ENCODE data around the gene NUDCD2. TPM values are rescaled to one million over a fixed set of nuclear protein-coding genes. Genes with fewer than 3 reads are reported as not detected.
"Not testable (repeated sequence)": the region's sequence is repeated elsewhere in the genome, so short reads cannot be mapped to it uniquely, and the experiment has no call there.

NUDCD2 gene
- polyA plus RNA-seq, 3 donors from 2014 or later: 40.5 to 56.3 (median 43.5) TPM

- Mint-ChIP-seq H3K4me3 (no peak overlapping the region), H3K27me3 (ENCODE audit: low read depth in 3 of 3) (peaks cover 7 to 24% (median 14%) of the 10 kb centered on the region in 3 donors)
These were observed 3.1 kb downstream of the NUDCD2 start for GRCh38 chr5:163456840-163457239.

GRCh38 chr5:163456029-163456589 is 3.8 kb downstream of the NUDCD2 start:
- peaks cover 8 to 18% (median 11%) of the 10 kb centered on the region in 3 donors for H3K36me3 Mint-ChIP-seq
- peak overlapping the region in 2 of 6 donors; percentile 4 to 45 for H3K27ac Mint-ChIP-seq
- H3K9me3 Mint-ChIP-seq: no peaks in the 10 kb centered on the region
- peaks cover 22 to 42% of the 10 kb centered on the region in 2 donors for H3K4me1 Mint-ChIP-seq
- H3K4me3 Mint-ChIP-seq: no peak overlapping the region
- DNase-seq: no peak
- peaks cover 7 to 19% (median 7%) of the 10 kb centered on the region in 3 donors for H3K27me3 Mint-ChIP-seq (ENCODE audit: low read depth in 3 of 3)

More at GRCh38 chr5:163456840-163457239, 3.1 kb downstream of the NUDCD2 start:
- Mint-ChIP-seq H3K27ac (peak overlapping the region in 1 of 6 donors; percentile 23), H3K9me3 (no peaks in the 10 kb centered on the region), H3K4me1 (peaks cover 28 to 49% of the 10 kb centered on the region in 2 donors), H3K36me3 (peaks cover 8 to 13% (median 11%) of the 10 kb centered on the region in 3 donors)
- no peak for DNase-seq

DNA sequence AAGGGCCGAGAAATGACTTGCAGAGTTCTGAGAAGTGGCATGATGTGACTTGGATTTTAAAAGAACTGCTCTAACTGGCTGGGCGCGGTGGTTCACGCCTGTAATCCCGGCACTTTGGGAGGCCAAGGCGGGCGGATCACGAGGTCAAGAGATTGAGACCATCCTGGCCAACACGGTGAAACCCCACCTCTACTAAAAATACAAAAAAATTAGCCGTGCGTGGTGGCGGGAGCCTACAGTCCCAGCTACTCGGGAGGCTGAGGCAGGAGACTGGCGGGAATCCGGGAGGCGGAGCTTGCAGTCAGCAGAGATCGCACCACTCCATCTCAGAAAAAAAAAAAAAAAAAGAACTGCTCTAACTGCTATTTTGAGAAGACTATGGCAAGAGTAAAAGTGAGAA is 4.5 kb downstream of the NUDCD2 start:
- not testable (repeated sequence) for H3K4me3 Mint-ChIP-seq, H3K9me3 Mint-ChIP-seq, DNase-seq
- peak overlapping the region in 1 of 6 donors; percentile 27 for H3K27ac Mint-ChIP-seq
- peaks cover 7 to 13% (median 7%) of the 10 kb centered on the region in 3 donors for H3K27me3 Mint-ChIP-seq (ENCODE audit: low read depth in 3 of 3)
- H3K36me3 Mint-ChIP-seq: peaks cover 8 to 22% (median 11%) of the 10 kb centered on the region in 3 donors
- peaks cover 15 to 35% of the 10 kb centered on the region in 2 donors for H3K4me1 Mint-ChIP-seq

DNA sequence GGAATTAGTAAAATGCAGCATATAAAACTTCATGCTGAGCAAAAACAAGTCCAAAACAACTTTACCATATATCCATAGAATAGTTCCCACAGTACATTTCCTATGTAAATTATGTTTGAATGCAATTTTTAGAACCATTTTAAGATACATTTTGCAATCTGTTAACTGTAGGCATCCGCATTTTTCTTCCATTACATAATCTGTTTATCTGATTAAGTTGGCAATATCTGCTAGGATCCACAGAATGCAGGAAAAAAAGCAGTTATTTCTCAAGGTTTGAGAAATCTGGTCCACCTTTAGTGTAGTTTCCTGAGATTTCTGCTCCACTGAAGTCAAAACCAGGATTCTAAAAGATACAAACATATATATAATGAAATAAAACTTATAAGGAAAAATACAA is 6.2 kb downstream of the NUDCD2 start:
- H3K4me3 Mint-ChIP-seq: no peak overlapping the region
- DNase-seq: no peak

GRCh38 chr5:163451489-163451888 is 8.4 kb downstream of the NUDCD2 start:
- H3K9me3 Mint-ChIP-seq: no peaks in the 10 kb centered on the region
- H3K27ac Mint-ChIP-seq: no peak overlapping the region
- H3K27me3 Mint-ChIP-seq (ENCODE audit: low read depth in 3 of 3): no peaks in the 10 kb centered on the region
- no peak overlapping the region for H3K4me3 Mint-ChIP-seq
- H3K4me1 Mint-ChIP-seq: peaks cover 0 to 8% of the 10 kb centered on the region in 2 donors
- peaks cover 25 to 54% (median 30%) of the 10 kb centered on the region in 3 donors for H3K36me3 Mint-ChIP-seq
- no peak for DNase-seq

More for the DNA sequence above, 6.2 kb downstream of the NUDCD2 start:
- Mint-ChIP-seq H3K27me3 (ENCODE audit: low read depth in 3 of 3) (peaks cover 0 to 2% (median 0%) of the 10 kb centered on the region in 3 donors), H3K36me3 (peaks cover 11 to 34% (median 15%) of the 10 kb centered on the region in 3 donors), H3K27ac (no peak overlapping the region), H3K4me1 (peaks cover 1 to 19% of the 10 kb centered on the region in 2 donors), H3K9me3 (no peaks in the 10 kb centered on the region)

DNA sequence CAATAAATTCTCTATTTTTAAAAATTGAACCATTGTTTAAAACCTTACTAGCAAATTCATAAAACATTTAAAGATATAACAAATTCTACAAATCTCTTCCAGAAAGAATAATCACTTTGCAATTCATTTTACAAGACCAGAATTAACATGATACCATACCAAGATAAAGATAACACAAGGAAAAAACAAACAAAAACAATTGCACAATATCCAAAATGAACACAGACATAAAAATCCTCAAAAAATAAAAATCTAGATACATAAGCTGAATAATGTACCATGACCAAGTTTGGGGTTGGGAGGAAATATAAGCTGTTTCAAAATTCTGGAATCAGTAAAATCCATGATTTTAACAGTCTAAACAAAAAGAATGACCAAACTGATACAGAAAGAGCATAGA is 11.4 kb downstream of the NUDCD2 start:
- H3K27ac Mint-ChIP-seq: no peak overlapping the region
- H3K4me3 Mint-ChIP-seq: no peak overlapping the region
- no peak for DNase-seq
- no peaks in the 10 kb centered on the region for H3K4me1 Mint-ChIP-seq
- H3K36me3 Mint-ChIP-seq: peaks cover 17 to 50% (median 18%) of the 10 kb centered on the region in 3 donors
- H3K27me3 Mint-ChIP-seq (ENCODE audit: low read depth in 3 of 3): no peaks in the 10 kb centered on the region
- no peaks in the 10 kb centered on the region for H3K9me3 Mint-ChIP-seq

- H3K9me3 Mint-ChIP-seq: no peaks in the 10 kb centered on the region
- no peak overlapping the region for H3K4me3 Mint-ChIP-seq
- no peaks in the 10 kb centered on the region for H3K4me1 Mint-ChIP-seq
- H3K27me3 Mint-ChIP-seq (ENCODE audit: low read depth in 3 of 3): no peaks in the 10 kb centered on the region
- no peak for DNase-seq
- peaks cover 17 to 50% (median 18%) of the 10 kb centered on the region in 3 donors for H3K36me3 Mint-ChIP-seq
- H3K27ac Mint-ChIP-seq: peak overlapping the region in 1 of 6 donors; percentile 68
These were observed 12.0 kb downstream of the NUDCD2 start for GRCh38 chr5:163447875-163448274.

DNA sequence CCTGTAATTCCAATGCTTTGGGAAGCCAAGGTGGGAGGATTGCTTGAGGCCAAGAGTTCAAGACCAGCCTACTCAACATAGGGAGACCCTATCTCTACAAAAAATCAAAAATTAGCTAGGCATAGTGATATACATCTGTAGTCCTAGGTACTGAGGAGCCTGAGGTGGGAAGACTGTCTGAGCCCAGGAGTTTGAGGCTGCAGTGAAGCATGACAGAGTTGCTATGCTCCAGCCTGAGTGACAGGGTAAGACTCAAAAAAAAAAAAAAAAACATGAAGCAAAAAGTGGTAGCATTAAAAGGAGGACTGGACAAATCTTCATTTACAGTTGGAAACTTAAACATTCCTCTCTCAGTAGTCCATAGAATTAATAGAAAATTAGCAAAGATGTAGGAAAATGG is 12.7 kb downstream of the NUDCD2 start:
- Mint-ChIP-seq H3K9me3 (no peaks in the 10 kb centered on the region), H3K27ac (peak overlapping the region in 2 of 6 donors; percentile 29 to 49), H3K4me1 (peaks cover 0 to 3% of the 10 kb centered on the region in 2 donors), H3K27me3 (ENCODE audit: low read depth in 3 of 3) (no peaks in the 10 kb centered on the region), H3K4me3 (no peak overlapping the region), H3K36me3 (peaks cover 17 to 57% (median 21%) of the 10 kb centered on the region in 3 donors)
- DNase-seq: no peak

GRCh38 chr5:163445345-163445744 is 14.6 kb downstream of the NUDCD2 start:
- peaks cover 17 to 55% (median 24%) of the 10 kb centered on the region in 3 donors for H3K36me3 Mint-ChIP-seq
- no peaks in the 10 kb centered on the region for H3K27me3 Mint-ChIP-seq (ENCODE audit: low read depth in 3 of 3)
- no peaks in the 10 kb centered on the region for H3K9me3 Mint-ChIP-seq
- no peak for DNase-seq
- peaks cover 0 to 19% of the 10 kb centered on the region in 2 donors for H3K4me1 Mint-ChIP-seq
- no peak overlapping the region for H3K27ac Mint-ChIP-seq
- H3K4me3 Mint-ChIP-seq: no peak overlapping the region

DNA sequence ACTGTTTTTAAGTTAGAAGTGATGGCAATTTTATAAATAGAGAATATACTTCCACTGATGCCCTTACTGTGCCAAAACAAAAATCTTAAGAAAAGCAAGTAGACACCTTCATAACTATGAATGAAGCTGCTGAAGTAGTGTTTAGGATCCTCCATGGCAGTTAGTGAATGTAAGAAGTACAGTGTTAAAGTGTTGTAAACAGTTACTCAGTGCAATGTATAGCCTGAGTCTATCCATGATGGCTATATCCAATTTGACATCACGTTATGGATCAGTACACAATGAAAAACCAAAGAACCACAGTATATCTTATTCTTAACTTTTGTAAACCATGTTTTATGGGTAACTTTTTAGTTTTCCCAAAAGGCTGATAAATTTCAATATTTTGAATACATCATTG is 15.4 kb downstream of the NUDCD2 start:
- H3K36me3 Mint-ChIP-seq: peaks cover 17 to 54% (median 20%) of the 10 kb centered on the region in 3 donors
- H3K27ac Mint-ChIP-seq: no peak overlapping the region

GRCh38 chr5:163440954-163441353 is 18.9 kb downstream of the NUDCD2 start:
- Mint-ChIP-seq H3K4me3 (no peak overlapping the region), H3K27me3 (ENCODE audit: low read depth in 3 of 3) (peaks cover 4 to 6% (median 5%) of the 10 kb centered on the region in 3 donors), H3K27ac (peak overlapping the region in 1 of 6 donors; percentile 65), H3K4me1 (peaks cover 30 to 56% of the 10 kb centered on the region in 2 donors), H3K36me3 (peaks cover 0 to 22% (median 5%) of the 10 kb centered on the region in 3 donors), H3K9me3 (no peaks in the 10 kb centered on the region)
- DNase-seq: no peak

More for the DNA sequence above, 15.4 kb downstream of the NUDCD2 start:
- Mint-ChIP-seq H3K4me1 (peaks cover 0 to 27% of the 10 kb centered on the region in 2 donors), H3K9me3 (no peaks in the 10 kb centered on the region), H3K4me3 (no peak overlapping the region), H3K27me3 (ENCODE audit: low read depth in 3 of 3) (no peaks in the 10 kb centered on the region)
- no peak for DNase-seq

GRCh38 chr5:163439092-163439425 is 20.8 kb downstream of the NUDCD2 start:
- Mint-ChIP-seq H3K27ac (peak overlapping the region in 3 of 6 donors; percentile 17 to 34 (median 30)), H3K36me3 (peaks cover 0 to 17% (median 5%) of the 10 kb centered on the region in 3 donors), H3K9me3 (no peaks in the 10 kb centered on the region), H3K4me1 (peaks cover 30 to 56% of the 10 kb centered on the region in 2 donors), H3K4me3 (peak overlapping the region; percentile 85 to 95 (median 91)), H3K27me3 (ENCODE audit: low read depth in 3 of 3) (peaks cover 4 to 6% (median 5%) of the 10 kb centered on the region in 3 donors)
- no peak for DNase-seq

DNA sequence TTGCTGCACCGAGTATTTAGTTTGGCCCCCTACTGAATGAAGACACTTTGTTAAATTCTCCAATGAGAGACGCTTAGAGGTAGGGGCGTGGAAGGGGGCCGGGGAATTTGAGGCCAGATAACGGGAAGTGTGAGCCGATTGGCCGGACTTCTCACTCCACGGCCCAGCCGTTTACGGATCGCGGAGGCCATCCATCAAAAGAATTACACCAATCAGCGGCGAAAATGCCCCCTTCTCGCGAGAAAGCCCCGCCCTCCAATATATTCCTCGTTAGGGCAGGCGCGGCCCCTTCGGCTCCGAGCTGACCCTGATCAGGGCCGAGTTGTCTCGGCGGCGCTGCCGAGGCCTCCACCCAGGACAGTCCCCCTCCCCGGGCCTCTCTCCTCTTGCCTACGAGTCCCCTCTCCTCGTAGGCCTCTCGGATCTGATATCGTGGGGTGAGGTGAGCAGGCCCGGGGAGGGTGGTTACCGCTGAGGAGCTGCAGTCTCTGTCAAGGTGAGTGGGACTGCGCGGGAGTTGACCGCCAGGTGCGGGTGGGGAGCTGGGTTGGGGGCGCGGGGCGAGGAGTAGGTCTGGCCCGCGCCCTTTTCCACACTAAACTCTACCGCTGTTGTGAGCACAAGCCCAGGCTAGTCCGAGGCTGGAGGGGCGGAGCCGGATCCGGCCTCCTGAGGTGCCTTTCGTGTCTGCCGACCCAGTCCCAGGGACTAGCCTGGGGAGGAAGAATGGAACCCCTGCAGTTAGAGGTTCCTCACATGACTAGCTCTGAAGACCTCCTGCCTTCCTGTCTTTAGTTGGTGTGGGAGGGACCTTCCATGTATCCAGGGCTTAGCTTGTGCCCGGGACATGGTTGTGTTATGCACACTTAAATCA is 22.4 kb downstream of the NUDCD2 start, which contains the start of gene CCNG1:
TSS of gene CCNG1 (plus strand) at position 287 of the 874 bp plus-strand sequence. CDS start 1,662 bp downstream, outside the sequence.
- Mint-ChIP-seq H3K27ac (peak within 1 kb of the TSS; percentile 86 to 94 (median 91)), H3K27me3 (ENCODE audit: low read depth in 3 of 3) (peaks cover 5 to 6% (median 6%) of the 10 kb centered on the region in 3 donors), H3K36me3 (peaks cover 0 to 14% (median 5%) of the 10 kb centered on the region in 3 donors), H3K4me3 (peak within 1 kb of the TSS; percentile 85 to 95 (median 91)), H3K4me1 (peaks cover 30 to 56% of the 10 kb centered on the region in 2 donors), H3K9me3 (no peaks in the 10 kb centered on the region)
- DNase-seq: peak; percentile 90 to 92 (median 91)

DNA sequence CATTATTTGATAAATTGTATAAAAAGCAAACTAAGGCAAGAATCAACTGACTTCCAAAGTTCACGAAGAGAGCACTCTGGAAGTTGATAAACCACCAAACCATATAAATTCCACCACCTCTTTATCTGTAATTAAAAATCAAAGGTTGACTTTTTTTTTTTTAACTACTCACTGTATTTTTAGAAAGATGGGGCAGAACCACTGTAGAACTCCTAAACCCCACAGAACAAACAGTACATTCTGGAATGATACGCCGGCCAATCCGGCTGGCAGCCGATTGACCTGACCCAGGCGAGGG is 22.9 kb downstream of the NUDCD2 start:
- Mint-ChIP-seq H3K27ac (peak overlapping the region; percentile 86 to 94 (median 91)), H3K36me3 (peaks cover 0 to 8% (median under 1%) of the 10 kb centered on the region in 3 donors), H3K4me3 (peak overlapping the region; percentile 85 to 95 (median 91)), H3K27me3 (ENCODE audit: low read depth in 3 of 3) (peaks cover 5 to 6% (median 6%) of the 10 kb centered on the region in 3 donors), H3K9me3 (no peaks in the 10 kb centered on the region), H3K4me1 (peaks cover 30 to 50% of the 10 kb centered on the region in 2 donors)
- no peak for DNase-seq
